ENCODE data around the gene CTNNA1.

Gene CTNNA1

GRCh38 chr5:138733509-138733908, 19.7 kb upstream of the CTNNA1 start:
- H3K4me3 ChIP-seq (ENCODE audit: low read depth, low read length) = no peak overlapping the region
- no peak for TF ChIP-seq CTCF (IDR thresholded peaks at IDR 0.05; ENCODE audit: low read depth, low read length, missing control alignments)

GRCh38 chr5:138736293-138736692, 16.9 kb upstream of the CTNNA1 start:
- DNase-seq (ENCODE audit: low read depth) = no peak
- no peak overlapping the region for H3K4me3 ChIP-seq (ENCODE audit: low read depth, low read length)
- no peak for TF ChIP-seq CTCF (IDR thresholded peaks at IDR 0.05; ENCODE audit: low read depth, low read length, missing control alignments)

More at GRCh38 chr5:138733509-138733908, 19.7 kb upstream of the CTNNA1 start:
- DNase-seq (ENCODE audit: low read depth) = no peak

- DNase-seq (ENCODE audit: low read depth) = no peak
These were observed 15.5 kb upstream of the CTNNA1 start for GRCh38 chr5:138737494-138738265.

GRCh38 chr5:138738399-138738798, 14.8 kb upstream of the CTNNA1 start:
- TF ChIP-seq CTCF (IDR thresholded peaks at IDR 0.05; ENCODE audit: low read depth, low read length, missing control alignments) = no peak
- H3K4me3 ChIP-seq (ENCODE audit: low read depth, low read length) = no peak overlapping the region
- DNase-seq (ENCODE audit: low read depth) = no peak

More at GRCh38 chr5:138737494-138738265, 15.5 kb upstream of the CTNNA1 start:
- H3K4me3 ChIP-seq (ENCODE audit: low read depth, low read length) = no peak overlapping the region
- no peak for TF ChIP-seq CTCF (IDR thresholded peaks at IDR 0.05; ENCODE audit: low read depth, low read length, missing control alignments)

GRCh38 chr5:138739938-138740337, 13.3 kb upstream of the CTNNA1 start:
- DNase-seq (ENCODE audit: low read depth) = no peak
- H3K4me3 ChIP-seq (ENCODE audit: low read depth, low read length) = no peak overlapping the region
- no peak for TF ChIP-seq CTCF (IDR thresholded peaks at IDR 0.05; ENCODE audit: low read depth, low read length, missing control alignments)

GRCh38 chr5:138743484-138743883, 9.7 kb upstream of the CTNNA1 start:
- TF ChIP-seq CTCF (IDR thresholded peaks at IDR 0.05; ENCODE audit: low read depth, low read length, missing control alignments) = no peak
- DNase-seq (ENCODE audit: low read depth) = no peak
- no peak overlapping the region for H3K4me3 ChIP-seq (ENCODE audit: low read depth, low read length)

- no peak for DNase-seq (ENCODE audit: low read depth)
- no peak for TF ChIP-seq CTCF (IDR thresholded peaks at IDR 0.05; ENCODE audit: low read depth, low read length, missing control alignments)
- H3K4me3 ChIP-seq (ENCODE audit: low read depth, low read length) = no peak overlapping the region
These were observed 8.0 kb upstream of the CTNNA1 start for GRCh38 chr5:138745268-138745667.

All from GM12864 (cell line).